Measurements from ENCODE around the gene LYL1.

Gene LYL1

DNA sequence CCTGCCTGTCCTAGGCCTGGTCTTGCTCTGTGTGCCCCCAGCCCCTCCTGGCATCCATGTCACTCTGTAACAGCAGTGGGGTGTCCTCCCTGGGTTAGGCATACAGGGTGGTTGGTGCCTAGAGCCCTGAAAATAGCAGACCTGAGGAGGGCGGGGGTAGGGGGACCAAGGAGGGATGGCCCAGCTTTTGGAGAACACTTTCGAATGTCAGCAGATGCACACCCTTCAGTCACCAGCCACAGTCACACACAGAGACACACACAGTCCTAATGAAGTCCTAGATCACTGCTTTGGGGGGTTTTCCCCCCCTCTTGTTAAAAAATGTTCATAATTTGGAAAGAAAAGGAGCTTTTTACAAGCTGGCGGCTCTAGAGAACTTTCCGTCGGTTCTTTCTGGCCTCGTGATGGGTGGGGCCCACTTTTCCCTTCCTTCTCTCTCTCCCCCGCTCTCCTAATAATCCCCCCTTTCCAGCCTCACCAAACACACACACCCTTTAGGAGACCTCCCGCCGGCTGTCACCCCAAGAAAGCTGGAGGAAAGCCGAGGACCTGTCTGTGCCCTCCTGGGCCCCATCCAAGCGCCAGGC, 47.9 kb downstream of the LYL1 start:
- no peak for DNase-seq

GRCh38 chr19:13053761-13054625, 48.7 kb downstream of the LYL1 start:
- DNase-seq = no peak

- no peak for DNase-seq
These were observed 49.4 kb downstream of the LYL1 start for GRCh38 chr19:13053238-13053637.

DNA sequence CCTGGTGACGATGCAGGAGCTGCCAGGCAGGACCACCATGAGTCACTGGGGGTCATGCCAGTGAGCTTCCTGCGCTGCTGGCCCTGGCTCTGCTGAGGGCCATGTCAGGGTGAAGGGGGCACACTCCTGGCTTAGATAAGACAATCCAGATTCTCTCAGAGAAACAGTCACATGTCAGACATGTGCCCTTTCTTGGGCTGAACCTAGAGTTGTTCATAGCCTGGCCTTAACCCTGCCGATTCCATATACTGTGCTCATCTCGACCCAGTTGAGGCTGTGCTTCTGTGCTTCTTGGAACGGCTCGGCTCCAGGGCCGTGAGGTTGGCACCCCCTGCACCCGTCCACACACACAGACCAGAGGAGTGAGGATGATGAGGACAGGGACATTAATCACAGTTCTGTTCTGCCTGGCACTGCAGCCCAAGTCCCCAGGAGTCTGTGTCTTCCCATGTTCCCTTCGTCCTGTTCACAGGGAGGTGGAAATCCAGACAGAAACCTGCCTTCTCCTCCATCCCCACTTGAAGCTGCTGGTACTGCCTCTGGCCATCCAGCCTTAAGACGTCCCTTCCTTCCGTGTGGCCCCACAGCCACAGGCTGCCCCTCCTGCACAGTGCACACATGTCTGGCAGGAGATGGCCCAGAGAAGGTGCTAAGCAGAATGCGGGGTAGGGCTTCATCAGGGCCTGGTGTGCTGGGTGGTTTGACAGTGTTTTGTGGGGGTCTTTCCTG, 50.0 kb downstream of the LYL1 start:
- DNase-seq = no peak

DNA sequence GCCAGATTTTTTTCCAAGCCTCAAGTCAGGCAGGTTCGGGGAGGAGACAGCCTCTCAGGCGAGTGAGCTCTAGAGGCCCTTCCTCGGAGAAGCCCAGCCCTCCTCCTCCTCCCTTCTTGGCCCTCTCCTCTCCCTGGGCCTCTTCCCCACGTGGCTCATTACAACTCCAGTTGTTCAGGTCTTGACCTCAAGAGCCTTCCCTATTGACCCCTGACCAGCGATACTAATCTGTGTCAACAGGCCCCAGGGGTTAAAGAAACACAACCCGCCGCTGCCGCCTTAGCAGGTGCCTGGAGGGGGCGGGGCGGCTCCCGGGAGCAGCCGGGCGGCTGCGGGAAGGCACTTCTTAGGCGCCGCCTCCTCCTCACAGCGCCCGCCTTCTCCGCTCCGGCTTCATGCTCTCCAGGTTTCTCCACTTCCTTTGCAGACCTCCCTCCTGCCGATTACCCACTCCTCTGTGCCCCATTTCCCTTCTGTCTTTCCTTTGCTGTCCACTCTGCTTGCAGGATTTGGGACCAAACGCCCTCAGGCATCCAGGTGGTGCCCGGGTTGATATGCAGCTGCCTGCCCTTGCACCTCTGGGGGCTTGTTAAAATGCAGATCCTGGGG, 51.0 kb downstream of the LYL1 start:
- no peak for DNase-seq

DNA sequence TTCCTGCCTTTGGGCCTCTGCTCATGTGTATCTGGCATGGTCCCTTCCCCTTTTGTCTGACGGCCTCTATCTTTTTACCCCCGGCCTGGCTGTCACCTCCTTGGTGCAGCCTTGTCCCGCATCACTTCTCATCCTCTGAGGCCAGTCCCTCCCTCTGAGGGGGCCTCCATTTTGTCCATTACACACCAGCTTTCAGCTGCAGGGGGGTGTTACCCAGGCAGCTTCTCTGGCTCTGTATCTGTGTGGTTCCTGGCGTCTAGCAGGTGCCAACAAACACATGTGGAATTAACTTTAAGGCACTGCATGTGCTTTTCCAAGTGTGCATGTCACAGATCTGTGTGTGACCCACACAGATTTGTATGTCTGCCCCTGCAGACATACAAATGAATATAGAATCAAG, 52.4 kb downstream of the LYL1 start:
- no peak for DNase-seq

Measured in SHP77 treated with DMSO at 0.1 percent for 48 hours (cell line).